ENCODE results near the gene DCC.

The DCC gene

DNA sequence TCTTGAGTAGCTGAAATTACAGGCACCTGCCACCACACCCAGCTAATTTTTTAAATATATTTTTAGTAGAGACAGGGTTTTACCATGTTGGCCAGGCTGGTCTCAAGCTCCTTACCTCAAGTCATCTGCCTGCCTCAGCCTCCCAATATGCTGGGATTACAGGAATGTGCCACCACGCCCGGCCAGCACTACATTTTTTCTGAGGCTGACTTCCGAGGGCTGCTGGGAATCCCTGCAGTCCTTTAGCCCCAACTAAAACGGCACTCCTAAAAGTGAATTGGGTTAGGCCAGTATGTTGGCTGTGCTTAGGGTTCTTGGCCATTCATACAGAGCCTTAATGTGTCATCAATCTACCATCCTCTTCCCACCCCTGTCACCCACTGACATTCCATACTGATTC is 375.4 kb downstream of the DCC start:
- no peak for DNase-seq

DNA sequence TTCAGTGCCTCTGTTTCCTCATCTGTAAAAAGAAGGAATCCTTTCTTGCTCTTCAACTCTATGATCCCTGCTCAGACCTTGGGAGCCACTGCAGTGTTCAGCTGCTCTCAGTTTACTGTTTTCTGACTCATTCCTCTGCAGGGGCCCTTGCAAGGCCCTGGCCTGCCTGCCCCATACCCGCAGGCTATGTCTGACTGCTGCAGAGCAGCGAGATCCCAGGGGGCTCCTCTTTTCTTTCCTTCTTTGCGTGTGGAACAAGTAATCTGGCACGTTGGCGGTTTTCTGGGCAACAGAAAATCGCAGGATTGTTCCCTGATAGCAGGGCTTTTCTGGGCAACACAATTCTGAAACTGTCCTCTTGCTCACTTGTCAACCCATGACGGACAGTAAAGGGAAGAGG is 376.0 kb downstream of the DCC start:
- no peak for DNase-seq

DNA sequence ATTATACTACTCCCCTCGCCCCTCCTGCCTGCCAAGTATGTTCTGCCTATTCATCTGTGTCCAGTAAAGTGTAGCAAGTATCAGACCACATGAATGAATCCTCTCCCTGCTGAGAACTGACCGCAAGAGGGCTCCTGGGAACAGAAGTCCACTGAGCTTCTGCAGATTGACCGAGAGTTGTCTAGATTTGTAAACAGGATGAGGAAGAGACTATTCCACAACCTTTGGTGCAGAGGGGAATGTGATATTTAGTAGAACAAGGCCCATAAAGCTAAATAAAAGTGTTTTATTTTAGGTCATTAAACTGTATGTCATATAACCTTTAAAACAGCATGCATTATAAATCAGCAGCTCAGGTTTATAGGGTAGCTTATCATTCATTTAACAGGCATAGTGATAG is 377.0 kb downstream of the DCC start:
- DNase-seq, result peak; percentile 19 to 34

DNA sequence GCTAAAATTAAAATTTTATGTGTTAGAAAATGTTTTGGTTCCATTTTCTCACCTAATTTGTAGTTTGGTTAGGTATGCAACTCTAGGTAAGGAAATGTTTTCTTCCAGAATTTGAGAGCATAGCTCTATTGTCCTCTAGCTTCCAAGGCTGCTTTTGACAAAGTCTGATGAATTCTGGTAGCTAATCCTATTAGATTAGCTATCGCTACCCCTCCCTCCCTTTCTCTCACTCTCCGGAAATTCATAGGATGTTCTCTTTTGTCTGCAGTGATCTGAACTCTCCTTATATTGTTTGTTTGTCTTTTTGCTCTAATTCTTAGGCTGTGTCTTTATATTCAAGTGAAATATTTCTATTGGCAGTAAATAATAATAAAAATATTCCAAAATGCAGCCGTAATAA is 382.9 kb downstream of the DCC start:
- DNase-seq, result no peak

DNA sequence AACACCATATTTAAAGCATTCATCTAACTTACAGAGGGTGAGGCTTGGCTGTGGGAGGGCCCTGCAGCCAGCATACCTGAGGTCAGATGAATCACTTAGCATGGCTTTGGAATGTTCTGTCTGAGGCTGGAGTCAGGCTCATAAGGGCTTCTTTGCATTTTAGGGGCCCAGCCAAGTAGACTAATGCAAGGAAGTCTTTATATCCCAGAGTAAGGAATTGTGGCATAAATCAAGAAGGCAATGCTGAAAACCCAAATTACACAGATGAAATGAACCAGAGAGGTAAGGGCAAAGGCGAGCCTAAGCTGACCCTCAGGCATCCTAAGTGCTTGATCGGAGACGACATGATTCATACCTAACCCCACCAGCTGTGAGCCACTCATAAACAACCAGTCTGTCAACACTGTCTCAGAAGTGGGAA is 383.6 kb downstream of the DCC start:
- DNase-seq, result no peak

DNA sequence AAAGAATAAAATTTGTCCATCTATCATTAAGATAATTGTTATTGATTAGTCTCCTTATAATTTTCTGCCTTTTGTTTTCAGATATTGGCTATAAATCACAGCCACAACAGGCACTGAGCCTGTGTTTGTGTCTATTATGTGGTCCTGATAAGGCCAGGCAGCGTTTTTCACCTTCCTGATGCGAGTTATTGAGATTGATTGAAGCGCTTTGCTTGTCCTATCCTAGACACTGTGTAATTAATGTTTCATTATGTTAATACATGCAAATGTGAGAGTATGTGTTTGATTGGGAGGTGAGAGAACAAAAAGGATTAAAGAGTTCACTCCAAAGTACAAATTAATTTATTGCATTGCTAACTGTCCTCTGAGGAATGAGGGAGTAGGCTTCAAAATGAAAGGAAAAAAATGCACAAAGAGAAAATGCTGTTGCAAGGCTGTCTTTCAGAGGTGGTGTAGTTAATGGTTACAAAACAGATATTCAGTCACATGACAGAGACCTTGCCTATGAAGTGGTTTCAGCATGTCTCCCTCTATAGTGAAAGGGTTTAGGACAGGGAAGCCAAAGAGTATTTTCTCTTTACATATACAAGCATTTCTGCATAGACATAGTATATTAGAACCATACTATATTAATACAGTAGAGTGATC is 391.1 kb downstream of the DCC start:
- no peak for DNase-seq

DNA sequence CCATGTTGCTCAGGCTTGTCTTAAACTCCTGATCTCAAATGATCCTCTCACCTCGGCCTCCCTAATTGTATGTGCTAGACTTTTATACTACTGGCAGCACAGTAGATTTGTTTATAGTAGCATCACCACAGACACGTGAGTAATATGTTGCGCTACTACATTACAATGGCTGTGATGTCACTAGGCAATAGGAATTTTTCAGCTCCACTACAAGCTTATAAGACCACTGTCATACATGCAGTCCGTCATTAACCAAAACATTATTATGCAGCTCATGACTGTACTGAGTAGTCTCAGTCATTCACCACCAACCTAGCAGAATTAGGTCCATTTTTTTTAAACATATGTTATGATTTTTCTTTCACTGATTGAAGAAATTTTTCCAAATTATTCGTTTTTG is 398.9 kb downstream of the DCC start:
- DNase-seq, result no peak

DNA sequence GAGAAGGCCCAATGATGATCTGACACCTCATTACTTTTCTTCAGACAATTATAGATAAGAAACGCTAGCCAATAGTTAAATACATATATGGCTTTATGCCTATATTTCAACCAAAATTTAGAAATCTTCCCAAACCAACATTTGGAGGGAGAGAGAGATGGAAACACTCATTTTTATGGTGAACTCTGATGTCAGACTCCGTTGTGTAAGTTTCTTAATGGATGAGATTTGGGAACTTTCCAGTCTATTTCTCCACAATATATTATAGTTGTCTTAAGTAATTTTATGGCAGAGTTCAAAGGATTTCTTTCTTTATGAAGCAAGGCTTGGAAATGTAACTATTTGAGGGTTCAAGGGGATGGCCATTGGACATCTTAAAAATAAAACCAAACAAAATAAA is 407.0 kb downstream of the DCC start:
- no peak for DNase-seq

DNA sequence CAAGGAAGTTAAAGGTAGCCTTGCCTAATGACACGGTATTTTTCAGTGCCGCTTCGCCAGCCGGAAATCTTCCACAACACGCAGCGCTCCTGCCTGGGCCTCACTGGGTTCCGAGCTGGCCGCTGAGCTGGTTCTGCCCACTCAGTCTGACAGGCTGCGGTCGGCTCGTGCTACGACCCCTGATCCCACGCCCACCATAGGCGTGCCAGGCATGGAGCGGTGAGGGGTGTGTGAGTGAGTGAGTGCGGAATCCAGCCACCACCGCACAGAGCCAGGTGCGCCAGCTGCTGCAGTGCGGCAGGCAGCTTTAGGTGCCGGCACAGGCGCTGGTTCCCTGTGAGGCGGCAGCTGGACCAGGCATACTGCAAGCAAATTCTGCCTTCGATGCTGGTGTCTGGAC is 407.9 kb downstream of the DCC start:
- DNase-seq, result no peak

DNA sequence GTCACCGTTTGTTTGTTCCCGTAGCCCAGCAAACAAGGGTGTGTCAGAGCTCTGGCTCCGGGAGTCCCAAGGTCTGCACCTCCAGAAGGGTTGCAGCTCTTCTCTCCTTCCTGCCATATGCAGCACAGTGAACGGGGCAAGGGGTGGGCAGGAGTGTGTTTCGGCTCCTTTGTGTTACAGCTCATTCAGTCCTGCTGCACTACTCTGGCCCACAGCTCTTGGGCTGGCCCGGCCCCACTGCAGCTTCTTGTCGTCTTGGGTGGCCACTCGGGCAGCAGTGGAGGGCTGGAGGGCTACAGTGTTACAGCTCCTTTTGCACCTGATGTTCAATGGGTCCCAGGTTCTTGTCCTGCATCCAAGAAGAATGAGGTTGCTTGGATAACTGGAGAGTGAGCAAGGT is 408.3 kb downstream of the DCC start:
- DNase-seq, result no peak

DNA sequence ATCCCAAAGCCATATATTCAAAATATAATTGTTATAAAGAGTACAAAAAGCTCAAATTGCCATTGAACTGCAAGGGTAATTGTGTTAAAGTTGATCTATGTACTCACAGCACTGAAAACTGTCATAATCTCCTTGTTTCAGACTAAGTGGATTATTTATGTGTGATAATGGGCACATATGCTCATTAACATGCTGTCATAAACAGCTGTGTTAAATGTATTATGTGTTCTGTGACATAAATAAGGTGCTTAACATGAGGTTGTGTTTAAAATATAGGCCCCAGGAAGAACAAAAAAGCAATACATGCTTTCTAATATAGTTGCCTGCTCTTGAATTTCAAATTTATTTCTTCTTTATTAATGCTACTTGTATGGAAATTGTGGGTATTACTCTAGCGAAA is 409.5 kb downstream of the DCC start:
- no peak for DNase-seq

DNA sequence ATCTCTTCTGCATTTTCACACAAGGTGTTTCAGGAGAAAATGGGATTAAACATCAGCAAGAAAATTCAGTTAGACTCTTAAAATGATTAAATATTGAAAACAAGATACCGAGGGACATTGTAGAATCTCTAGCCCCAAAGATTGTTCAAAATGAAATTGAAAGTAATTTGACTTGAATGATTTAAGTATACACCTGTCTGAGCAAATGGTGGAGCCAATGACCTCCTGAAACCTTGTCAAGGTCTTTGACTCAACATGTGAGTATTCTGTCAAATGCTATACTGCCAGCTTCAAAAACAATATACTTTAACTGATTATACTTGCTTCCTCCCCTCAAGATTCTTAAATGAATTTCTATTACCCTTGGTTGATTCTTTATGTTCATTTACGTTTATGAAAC is 411.0 kb downstream of the DCC start:
- DNase-seq, result no peak

DNA sequence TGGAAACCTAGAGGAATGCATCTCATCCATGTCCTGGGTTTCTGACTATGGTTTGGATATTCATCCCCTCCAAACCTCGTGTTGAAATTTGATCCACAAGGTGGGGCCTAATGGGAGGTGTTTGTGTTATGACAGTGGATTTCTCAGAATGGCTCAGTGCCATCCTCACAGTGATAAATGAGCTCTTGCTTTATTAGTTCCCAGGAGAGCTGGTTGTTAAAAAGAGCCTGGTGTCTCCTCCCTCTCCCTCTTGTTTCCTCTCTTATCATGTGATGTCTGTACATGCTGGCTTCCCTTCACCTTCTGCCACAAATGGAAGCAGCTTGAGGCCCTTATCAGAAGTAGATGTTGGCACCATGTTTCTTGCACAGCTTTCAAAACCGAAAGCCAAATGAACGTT is 424.3 kb downstream of the DCC start:
- no peak for DNase-seq

DNA sequence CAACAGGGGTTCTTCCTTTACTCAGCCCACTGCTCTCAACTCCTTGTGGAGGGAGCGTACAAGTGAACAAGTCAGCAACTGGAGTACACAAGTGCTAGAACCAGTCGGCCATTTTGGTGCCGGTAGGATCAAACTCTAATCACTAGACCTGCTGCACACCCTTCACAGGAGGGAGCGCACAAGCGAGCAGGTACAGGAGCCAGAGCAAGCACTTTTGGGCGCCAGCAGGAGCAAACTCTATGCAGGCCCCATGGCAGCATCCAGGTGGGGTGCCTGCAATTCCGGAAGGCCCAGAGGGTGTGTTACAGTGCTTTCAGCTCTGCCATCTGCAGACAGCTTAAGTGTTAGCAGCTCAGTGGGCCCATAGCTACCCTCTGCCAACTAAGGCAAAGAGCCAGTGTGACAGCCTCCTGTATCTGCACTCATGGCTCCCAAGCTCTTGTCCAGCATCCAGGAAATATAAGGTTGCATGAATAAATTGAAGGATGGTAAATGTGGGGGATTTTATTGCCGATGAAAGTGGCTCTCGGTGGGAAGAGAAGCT is 426.1 kb downstream of the DCC start:
- no peak for DNase-seq

DNA sequence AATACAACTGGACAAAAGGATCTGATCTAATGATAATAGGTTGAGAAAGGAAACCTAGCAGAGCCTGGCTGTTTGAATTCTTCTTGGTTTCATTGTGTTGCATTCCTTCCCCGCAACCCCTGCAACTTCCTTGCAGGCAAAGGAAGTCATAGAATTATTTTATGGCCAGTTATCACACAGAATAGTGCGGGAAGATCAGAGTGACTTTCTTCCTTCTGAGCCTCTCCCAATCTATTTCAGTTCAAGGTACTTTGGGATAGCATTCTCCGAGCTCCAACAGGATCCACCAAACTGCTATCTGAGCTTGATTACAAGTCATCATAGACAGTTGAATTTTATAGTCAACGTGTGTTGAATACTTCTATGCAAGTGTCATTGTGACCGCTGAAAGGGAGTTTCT is 441.1 kb downstream of the DCC start:
- DNase-seq, result no peak

DNA sequence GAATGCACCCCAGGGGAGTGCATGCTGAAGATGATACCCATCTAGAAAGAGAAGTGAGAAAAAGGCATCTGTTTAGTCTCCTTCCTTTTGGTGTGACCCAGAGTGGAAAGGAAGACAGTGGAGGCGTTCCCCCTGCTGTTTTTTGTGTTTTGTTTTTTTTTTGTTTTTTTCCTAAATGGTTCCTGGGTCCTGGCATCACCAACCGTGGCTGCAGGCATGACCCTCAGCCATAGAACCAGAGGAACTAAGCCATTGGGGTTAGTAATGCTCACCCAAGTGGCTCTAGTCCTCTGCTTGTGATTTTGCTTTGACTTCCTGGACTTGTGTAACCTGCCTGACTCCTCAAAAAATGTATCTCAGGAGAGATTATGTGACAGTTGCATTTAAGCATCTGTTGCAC is 451.3 kb downstream of the DCC start:
- no peak for DNase-seq

DNA sequence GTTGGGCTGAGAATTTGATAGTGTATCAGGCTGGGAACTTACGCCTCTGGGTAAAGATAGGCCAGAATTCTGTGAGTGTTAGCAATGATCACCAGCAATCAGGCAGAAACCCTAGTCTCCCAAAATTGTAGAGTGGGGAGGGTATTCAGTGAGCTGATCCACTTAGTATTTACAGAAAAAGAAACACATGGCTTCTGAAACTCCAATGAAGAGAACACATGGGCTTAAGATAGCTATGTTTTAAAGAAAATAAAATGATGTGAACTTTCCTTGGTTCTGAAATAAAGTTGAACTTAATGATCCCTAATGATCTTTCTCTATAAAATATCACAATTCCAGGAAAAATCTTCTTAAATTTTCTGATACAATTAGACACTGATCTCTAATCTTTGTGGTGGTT is 472.8 kb downstream of the DCC start:
- DNase-seq, result no peak

DNA sequence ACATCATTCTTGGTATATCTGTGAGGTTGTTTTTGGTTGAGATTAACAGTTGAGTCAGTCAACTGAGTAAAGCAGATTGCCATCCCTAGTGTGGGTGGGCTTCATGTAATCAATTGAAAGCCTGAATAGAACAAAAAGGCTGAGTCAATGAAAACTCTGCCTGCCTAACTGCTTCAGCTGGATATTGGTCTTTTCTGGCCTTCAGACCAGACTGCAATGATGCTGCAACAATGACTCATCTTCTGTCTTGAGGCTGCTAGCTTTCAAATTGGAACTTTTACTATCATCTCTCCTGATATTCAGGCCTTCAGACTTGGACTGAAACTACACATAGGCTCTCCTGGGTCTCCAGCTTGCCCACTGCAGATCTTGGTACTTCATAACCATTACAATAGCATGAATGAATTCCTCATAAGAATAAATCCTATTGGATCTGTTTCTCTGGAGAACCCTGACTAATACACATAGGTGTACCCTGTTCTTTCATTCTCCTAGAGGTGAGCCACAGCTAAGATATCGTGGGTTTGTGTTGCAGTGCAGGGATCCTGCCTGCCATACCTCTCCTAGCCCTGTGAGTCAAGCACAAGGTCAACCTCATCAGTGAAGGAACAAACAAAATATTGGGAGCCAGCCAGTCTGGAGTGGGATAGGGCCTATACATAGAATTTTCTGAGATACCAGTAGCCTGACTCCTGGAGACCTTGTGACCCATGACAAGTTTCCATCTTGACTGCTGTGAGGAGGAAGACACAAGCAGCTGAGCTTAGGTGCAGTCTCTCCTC is 473.8 kb downstream of the DCC start:
- DNase-seq, result no peak

DNA sequence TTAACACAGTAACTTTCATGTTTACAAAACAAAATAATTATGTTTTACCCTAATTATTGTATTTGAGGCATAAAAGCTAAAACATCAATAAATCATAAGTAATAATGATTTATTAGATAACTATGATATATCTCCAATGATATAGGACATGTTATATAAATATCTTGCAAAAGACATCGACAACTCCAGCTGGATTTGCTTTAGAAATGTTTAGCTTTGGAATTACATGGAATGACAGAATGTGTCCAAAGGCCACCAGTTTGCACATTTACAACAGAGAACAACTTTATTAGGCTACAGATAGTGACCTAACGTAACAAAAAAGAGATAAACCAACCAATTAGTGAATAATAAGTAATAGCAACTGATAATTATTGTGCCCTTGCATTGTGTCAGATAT is 475.7 kb downstream of the DCC start:
- DNase-seq, result no peak

DNA sequence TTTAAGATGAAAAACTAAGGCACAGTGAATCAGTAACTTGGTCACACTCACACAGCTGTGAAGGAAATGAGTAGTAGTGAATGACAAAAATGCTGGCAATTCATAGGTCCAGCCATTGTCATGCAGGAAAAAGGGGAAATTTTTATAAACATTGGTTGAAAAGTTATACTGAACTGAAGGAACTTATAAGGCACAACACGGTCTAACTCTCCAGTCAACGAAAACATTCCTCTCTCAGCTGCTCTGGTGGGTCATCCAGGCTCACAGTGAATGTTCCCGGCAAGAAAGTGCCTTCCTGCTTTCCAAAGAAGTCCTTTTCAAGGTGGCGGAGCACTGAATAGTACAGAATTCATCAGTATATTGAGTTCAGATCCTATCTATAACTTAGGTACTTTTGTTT is 476.1 kb downstream of the DCC start:
- no peak for DNase-seq

DNA sequence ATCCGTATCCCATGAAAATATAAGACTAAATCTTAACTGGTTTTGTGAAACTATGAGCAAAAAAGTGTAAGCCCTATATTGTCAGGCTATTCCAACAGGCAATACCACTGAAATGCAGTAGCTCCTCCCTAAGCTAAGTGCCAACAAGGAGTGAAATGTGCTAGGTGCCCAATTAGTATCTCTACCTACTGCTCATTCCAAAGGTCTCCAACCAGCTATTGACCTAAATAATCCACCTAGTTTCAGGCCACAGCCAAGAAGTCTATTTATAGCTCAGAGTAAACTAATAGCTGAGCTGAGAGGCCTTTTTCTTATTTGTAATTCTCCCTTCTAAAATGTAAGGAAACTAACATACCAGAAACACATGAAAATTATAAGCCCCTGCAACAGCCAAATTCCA is 482.2 kb downstream of the DCC start:
- no peak for DNase-seq

DNA sequence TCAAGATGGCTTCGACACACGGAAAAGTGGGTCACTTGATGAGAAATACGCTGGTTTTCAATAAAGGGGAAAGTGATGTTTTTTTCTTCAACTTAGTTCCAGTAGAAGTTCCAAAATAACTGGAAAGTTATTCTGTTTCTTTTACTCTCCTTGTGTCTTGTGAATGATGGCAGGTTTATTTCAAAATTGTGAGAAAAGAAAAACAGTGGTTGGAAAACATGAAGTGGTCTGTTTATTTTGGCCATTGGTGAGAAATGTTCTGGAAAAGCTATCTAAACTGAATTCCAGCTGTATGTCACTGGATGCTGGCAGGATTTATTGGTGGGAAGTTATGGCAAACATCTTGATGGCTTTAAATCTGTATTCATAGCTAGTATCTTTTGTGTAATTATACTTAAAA is 484.1 kb downstream of the DCC start:
- no peak for DNase-seq

DNA sequence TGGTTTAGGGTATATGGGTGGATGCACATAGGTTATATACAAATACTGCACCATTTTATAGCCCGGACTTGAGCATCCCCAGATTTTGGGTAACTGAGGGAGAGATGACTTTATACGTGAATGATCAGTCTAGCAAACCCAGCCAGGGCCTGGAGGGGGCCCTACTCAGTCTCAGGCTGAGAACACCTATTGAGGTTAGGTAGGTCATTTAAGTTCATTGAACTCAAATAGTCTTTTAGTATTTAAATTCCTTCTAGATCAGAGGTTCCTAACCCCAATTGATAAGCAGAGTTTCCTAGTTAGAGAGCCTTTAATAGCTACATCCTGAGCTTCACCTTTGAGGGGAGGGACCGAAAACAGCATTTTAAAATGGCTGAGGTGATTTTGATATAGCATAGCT is 487.0 kb downstream of the DCC start:
- no peak for DNase-seq

DNA sequence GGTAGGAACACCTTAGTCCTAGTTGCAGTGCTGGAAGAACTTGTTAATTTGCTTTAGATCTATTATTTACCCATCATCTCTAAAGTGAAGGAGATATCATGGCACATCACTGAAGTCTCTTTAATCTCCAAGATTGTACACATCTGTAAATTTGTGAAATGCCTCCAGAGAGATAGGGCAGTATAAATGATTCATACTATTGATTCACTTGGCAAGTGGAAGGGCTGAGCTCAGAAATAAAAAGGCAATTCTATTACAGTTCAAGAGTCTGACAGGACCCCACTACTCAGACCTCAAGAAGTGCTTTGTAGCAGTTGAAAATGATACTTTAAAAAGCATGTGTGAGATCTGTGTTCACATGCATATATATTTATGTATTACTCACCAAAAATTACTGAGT is 489.3 kb downstream of the DCC start:
- no peak for DNase-seq
